GM19467 (cell line): ENCODE measurements around the gene NIT2.
"Not testable (repeated sequence)": the region's sequence is repeated elsewhere in the genome, so short reads cannot be mapped to it uniquely, and the experiment has no call there.

ENCODE experiments used
- ATAC-seq: cut with Tn5 transposase; IDR thresholded peaks from one replicate; pipeline ENCODE4 v1.9.1; 2021; ENCODE audit warnings: mild to moderate bottlenecking, moderate library complexity; ENCODE audit not compliant: unreplicated experiment

NIT2 gene

GRCh38 chr3:100336229-100336628, 1.7 kb downstream of the NIT2 start:
- not testable (repeated sequence) for ATAC-seq

GRCh38 chr3:100338911-100339310, 4.4 kb downstream of the NIT2 start:
- no peak for ATAC-seq

- no peak for ATAC-seq
Observed at GRCh38 chr3:100339786-100340185, 5.2 kb downstream of the NIT2 start.

- no peak for ATAC-seq
Observed at GRCh38 chr3:100340527-100340926, 6.0 kb downstream of the NIT2 start.

GRCh38 chr3:100348727-100349126, 14.2 kb downstream of the NIT2 start:
- ATAC-seq = no peak

GRCh38 chr3:100351770-100352169, 17.2 kb downstream of the NIT2 start:
- ATAC-seq = not testable (repeated sequence)

- no peak for ATAC-seq
Observed at GRCh38 chr3:100352296-100353231, 18.0 kb downstream of the NIT2 start.

GRCh38 chr3:100354850-100355249, 20.3 kb downstream of the NIT2 start:
- ATAC-seq = no peak

- no peak for ATAC-seq
Observed at GRCh38 chr3:100358413-100358812, 23.9 kb downstream of the NIT2 start.

GRCh38 chr3:100359035-100359434, 24.5 kb downstream of the NIT2 start:
- ATAC-seq = no peak

GRCh38 chr3:100360757-100361496, 26.4 kb downstream of the NIT2 start:
- ATAC-seq = no peak

GRCh38 chr3:100361897-100362296, 27.3 kb downstream of the NIT2 start:
- ATAC-seq = no peak

GRCh38 chr3:100364421-100364820, 29.9 kb downstream of the NIT2 start:
- no peak for ATAC-seq

GRCh38 chr3:100366424-100366823, 31.9 kb downstream of the NIT2 start:
- no peak for ATAC-seq

- ATAC-seq = no peak
Observed at GRCh38 chr3:100368441-100368840, 33.9 kb downstream of the NIT2 start.

- no peak for ATAC-seq
Observed at GRCh38 chr3:100370756-100371155, 36.2 kb downstream of the NIT2 start.

- ATAC-seq = no peak
Observed at GRCh38 chr3:100374521-100374920, 40.0 kb downstream of the NIT2 start.

- ATAC-seq = no peak
Observed at GRCh38 chr3:100376301-100376700, 41.7 kb downstream of the NIT2 start.

GRCh38 chr3:100384733-100385525, 50.4 kb downstream of the NIT2 start:
- no peak for ATAC-seq

GRCh38 chr3:100386437-100387074, 52.0 kb downstream of the NIT2 start:
- no peak for ATAC-seq

GRCh38 chr3:100389025-100389424, 54.5 kb downstream of the NIT2 start:
- ATAC-seq = no peak
